Measurements from ENCODE around the gene CASQ2. TPM values are rescaled to one million over a fixed set of nuclear protein-coding genes. Genes with fewer than 3 reads are reported as not detected.

Gene CASQ2
- polyA plus RNA-seq, 1 donor (not counting 4 experiments of a cell fraction or from before 2014, with no cell fraction given): 0.04 TPM

DNA sequence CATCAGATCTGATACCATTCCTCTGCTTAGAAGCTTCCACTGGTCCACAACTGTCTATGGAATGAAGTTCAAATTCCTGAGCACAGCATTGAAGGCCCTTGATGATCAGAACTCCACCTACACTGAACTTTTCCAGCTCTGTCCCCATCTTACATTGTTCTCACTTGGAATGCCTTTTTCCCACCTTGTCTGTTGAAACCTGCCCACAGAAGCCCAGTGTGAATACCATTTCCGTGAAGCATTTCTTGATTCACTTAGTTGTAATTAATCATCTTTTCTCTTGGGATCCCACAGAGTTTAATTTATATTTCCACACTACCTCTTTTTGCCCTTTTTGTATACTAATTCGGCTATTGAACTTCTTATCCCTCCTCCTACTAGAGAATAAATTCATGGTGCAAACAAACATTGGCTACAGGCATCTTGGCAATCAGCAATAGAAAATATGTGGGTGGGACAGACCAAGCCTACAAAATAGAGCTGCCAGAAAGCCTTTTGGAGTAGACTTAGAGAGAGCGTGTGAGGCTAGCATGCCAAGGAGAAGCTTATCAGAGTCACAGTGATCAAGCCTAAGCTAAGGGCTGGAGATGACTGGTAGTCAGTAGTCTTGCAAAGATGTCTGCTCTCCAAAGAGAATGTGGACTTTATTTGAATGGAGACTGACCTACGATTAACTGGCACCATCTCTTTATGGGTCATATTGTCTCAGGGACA is 46.3 kb upstream of the CASQ2 start:
- no peaks in the 10 kb centered on the region for H4K20me1 ChIP-seq (ENCODE audit: control insufficient read depth, extremely low read depth, insufficient read depth, low read length)
- no peak for TF ChIP-seq EZH2 (IDR thresholded peaks at IDR 0.05; ENCODE audit: low read length)
- TF ChIP-seq, protein P1, sequence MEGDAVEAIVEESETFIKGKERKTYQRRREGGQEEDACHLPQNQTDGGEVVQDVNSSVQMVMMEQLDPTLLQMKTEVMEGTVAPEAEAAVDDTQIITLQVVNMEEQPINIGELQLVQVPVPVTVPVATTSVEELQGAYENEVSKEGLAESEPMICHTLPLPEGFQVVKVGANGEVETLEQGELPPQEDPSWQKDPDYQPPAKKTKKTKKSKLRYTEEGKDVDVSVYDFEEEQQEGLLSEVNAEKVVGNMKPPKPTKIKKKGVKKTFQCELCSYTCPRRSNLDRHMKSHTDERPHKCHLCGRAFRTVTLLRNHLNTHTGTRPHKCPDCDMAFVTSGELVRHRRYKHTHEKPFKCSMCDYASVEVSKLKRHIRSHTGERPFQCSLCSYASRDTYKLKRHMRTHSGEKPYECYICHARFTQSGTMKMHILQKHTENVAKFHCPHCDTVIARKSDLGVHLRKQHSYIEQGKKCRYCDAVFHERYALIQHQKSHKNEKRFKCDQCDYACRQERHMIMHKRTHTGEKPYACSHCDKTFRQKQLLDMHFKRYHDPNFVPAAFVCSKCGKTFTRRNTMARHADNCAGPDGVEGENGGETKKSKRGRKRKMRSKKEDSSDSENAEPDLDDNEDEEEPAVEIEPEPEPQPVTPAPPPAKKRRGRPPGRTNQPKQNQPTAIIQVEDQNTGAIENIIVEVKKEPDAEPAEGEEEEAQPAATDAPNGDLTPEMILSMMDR (optimal IDR thresholded peaks at IDR 0.05 in 1 of 3, IDR thresholded peaks at IDR 0.05 in 1 of 3, conservative IDR thresholded peaks at IDR 0.05 in 1 of 3; ENCODE audit: extremely low read depth in 1 of 3, insufficient read depth in 2 of 3, low read length in 3 of 3): no peak
- dilution Hi-C loops (cut with MboI; ENCODE audit: extremely low pct_ligation_motif_present, low sequenced_read_pairs): loop anchor here (25.0 kb wide), 1 partner anchor 172 kb away; the partner anchor contains the start of gene SLC22A15
- no peaks in the 10 kb centered on the region for H3K79me2 ChIP-seq (ENCODE audit: control insufficient read depth, insufficient read depth, low read length)
- FAIRE-seq (peak; percentile 95), DNase-seq (ENCODE audit: low read depth, low spot score) (no peak)
- no peaks in the 10 kb centered on the region for H3K36me3 ChIP-seq (ENCODE audit: control insufficient read depth in 2 of 2, extremely low read depth in 1 of 2, insufficient read depth in 2 of 2, low read length in 2 of 2)
- no peak overlapping the region for H3K9ac ChIP-seq (ENCODE audit: control insufficient read depth, extremely low read depth, insufficient read depth, low read length)
- peak overlapping the region; percentile 46 for H3K27ac ChIP-seq (ENCODE audit: control insufficient read depth, insufficient read depth, low read length)
- no peaks in the 10 kb centered on the region for H3K9me3 ChIP-seq (ENCODE audit: control insufficient read depth, low read depth, low read length)
- peak overlapping the region; percentile 34 for H2AFZ ChIP-seq (ENCODE audit: control insufficient read depth, low read length)
- peaks cover 23% of the 10 kb centered on the region for H3K4me1 ChIP-seq (ENCODE audit: control insufficient read depth, extremely low read depth, insufficient read depth, low read length)
- no peak overlapping the region for H3K4me3 ChIP-seq (ENCODE audit: control insufficient read depth in 2 of 3, extremely low read depth in 1 of 3, insufficient read depth in 2 of 3, low read depth in 1 of 3, low read length in 3 of 3)
- no peaks in the 10 kb centered on the region for H3K27me3 ChIP-seq (ENCODE audit: control insufficient read depth, extremely low read depth, insufficient read depth, low read length)
- peak overlapping the region; percentile 43 for H3K4me2 ChIP-seq (ENCODE audit: control insufficient read depth, extremely low read depth, insufficient read depth, low read depth, low read length)
- no peaks in the 10 kb centered on the region for H3K9me1 ChIP-seq (ENCODE audit: control insufficient read depth, extremely low read depth, insufficient read depth, low read length)

DNA sequence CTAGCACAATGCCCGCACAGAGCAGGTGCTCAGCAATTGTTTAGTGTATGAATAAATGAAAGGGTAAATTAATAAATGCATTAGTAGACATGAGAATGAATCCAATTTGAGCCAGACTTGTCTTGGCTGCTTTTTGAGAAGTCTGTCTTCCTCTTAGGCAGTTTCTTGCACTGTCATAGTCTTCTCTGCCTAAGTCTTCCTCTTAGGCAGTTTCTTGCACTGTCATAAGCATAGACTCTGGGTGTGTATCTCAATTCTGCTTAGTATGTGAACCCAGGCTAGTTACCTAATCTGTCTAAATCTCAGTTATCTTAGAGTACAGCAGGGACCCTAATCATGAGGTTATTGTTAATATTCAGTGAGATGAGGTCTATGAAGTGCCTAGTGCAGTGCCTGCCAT is 45.2 kb upstream of the CASQ2 start:
- Histone ChIP-seq H3K4me3 (ENCODE audit: control insufficient read depth in 2 of 3, extremely low read depth in 1 of 3, insufficient read depth in 2 of 3, low read depth in 1 of 3, low read length in 3 of 3) (no peak overlapping the region), H3K27me3 (ENCODE audit: control insufficient read depth, extremely low read depth, insufficient read depth, low read length) (no peaks in the 10 kb centered on the region), H3K27ac (ENCODE audit: control insufficient read depth, insufficient read depth, low read length) (no peak overlapping the region)

More for the DNA sequence above, 45.2 kb upstream of the CASQ2 start:
- peaks cover 26% of the 10 kb centered on the region for H3K4me1 ChIP-seq (ENCODE audit: control insufficient read depth, extremely low read depth, insufficient read depth, low read length)
- no peak overlapping the region for H3K4me2 ChIP-seq (ENCODE audit: control insufficient read depth, extremely low read depth, insufficient read depth, low read depth, low read length)
- dilution Hi-C loops (cut with MboI; ENCODE audit: extremely low pct_ligation_motif_present, low sequenced_read_pairs): loop anchor here (25.0 kb wide), 1 partner anchor 174 kb away; the partner anchor contains the start of gene SLC22A15
- no peaks in the 10 kb centered on the region for H3K9me3 ChIP-seq (ENCODE audit: control insufficient read depth, low read depth, low read length)
- H2AFZ ChIP-seq (ENCODE audit: control insufficient read depth, low read length): no peak overlapping the region
- TF ChIP-seq, protein P1 (optimal IDR thresholded peaks at IDR 0.05 in 1 of 3, IDR thresholded peaks at IDR 0.05 in 1 of 3, conservative IDR thresholded peaks at IDR 0.05 in 1 of 3; ENCODE audit: extremely low read depth in 1 of 3, insufficient read depth in 2 of 3, low read length in 3 of 3): no peak
- TF ChIP-seq EZH2 (IDR thresholded peaks at IDR 0.05; ENCODE audit: low read length): no peak
- H3K79me2 ChIP-seq (ENCODE audit: control insufficient read depth, insufficient read depth, low read length): no peaks in the 10 kb centered on the region
- H3K9me1 ChIP-seq (ENCODE audit: control insufficient read depth, extremely low read depth, insufficient read depth, low read length): no peaks in the 10 kb centered on the region
- H3K36me3 ChIP-seq (ENCODE audit: control insufficient read depth in 2 of 2, extremely low read depth in 1 of 2, insufficient read depth in 2 of 2, low read length in 2 of 2): no peaks in the 10 kb centered on the region
- no peak for DNase-seq (ENCODE audit: low read depth, low spot score)
- no peak for FAIRE-seq
- no peaks in the 10 kb centered on the region for H4K20me1 ChIP-seq (ENCODE audit: control insufficient read depth, extremely low read depth, insufficient read depth, low read length)
- no peak overlapping the region for H3K9ac ChIP-seq (ENCODE audit: control insufficient read depth, extremely low read depth, insufficient read depth, low read length)
